IPS-20b (cell line): ENCODE results near the gene RAI14.

Experiments
- H3K27ac ChIP-seq: one replicate; pipeline ENCODE4 v1.5.1; 2013; ENCODE audit warnings: low read length
- H3K27me3 ChIP-seq: 2 replicates; pipeline ENCODE4 v1.6.1; 2013; ENCODE audit warnings: mild to moderate bottlenecking, low read length, inconsistent platforms; ENCODE audit not compliant: insufficient read depth
- H3K36me3 ChIP-seq: 2 replicates; pipeline ENCODE4 v1.6.1; 2013; ENCODE audit warnings: low read depth, mild to moderate bottlenecking, inconsistent platforms, low read length, moderate library complexity; ENCODE audit not compliant: insufficient read depth
- H3K4me1 ChIP-seq: 2 replicates; pipeline ENCODE4 v1.6.1; 2013; ENCODE audit warnings: mild to moderate bottlenecking, control low read depth, inconsistent platforms, low read length, moderate library complexity; ENCODE audit not compliant: insufficient read depth
- H3K4me3 ChIP-seq: 2 replicates; pipeline ENCODE4 v1.5.1; 2013; ENCODE audit warnings: mild to moderate bottlenecking, low read length, inconsistent platforms
- H3K9ac ChIP-seq: 2 replicates; pipeline ENCODE4 v1.6.1; 2013; ENCODE audit warnings: low read depth, mild to moderate bottlenecking, inconsistent platforms, low read length, moderate library complexity
- H3K9me3 ChIP-seq: 2 replicates; pipeline ENCODE4 v1.6.1; 2013; ENCODE audit warnings: mild to moderate bottlenecking, low read depth, low read length, inconsistent platforms; ENCODE audit not compliant: insufficient read depth

The RAI14 gene

DNA sequence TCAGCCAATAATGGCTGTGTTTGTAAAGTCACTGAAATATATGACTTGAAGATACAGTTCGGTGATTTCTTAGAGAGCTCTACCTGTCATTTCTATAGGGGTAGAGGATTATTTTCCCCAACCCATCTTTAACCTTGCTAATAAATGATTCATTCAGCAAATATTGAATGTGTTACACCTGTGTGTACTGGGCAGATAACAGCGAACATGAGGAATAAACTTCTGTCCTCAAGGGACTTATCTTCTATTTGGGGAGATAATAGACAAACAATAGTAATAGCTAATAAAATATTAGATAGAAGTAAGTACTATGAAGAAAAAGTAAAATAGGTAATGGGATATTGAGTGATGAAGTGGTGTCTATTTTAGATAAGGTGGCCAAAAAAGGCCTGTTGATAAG lies 192.1 kb downstream of the RAI14 start:
- no peak overlapping the region for H3K9ac ChIP-seq
- no peaks in the 10 kb centered on the region for H3K27me3 ChIP-seq
- H3K9me3 ChIP-seq: no peaks in the 10 kb centered on the region
- H3K27ac ChIP-seq: no peak overlapping the region
- H3K36me3 ChIP-seq: no peaks in the 10 kb centered on the region
- H3K4me1 ChIP-seq: peaks cover 4% of the 10 kb centered on the region; the same call in 1 of the 2 replicates
- no peak overlapping the region for H3K4me3 ChIP-seq

DNA sequence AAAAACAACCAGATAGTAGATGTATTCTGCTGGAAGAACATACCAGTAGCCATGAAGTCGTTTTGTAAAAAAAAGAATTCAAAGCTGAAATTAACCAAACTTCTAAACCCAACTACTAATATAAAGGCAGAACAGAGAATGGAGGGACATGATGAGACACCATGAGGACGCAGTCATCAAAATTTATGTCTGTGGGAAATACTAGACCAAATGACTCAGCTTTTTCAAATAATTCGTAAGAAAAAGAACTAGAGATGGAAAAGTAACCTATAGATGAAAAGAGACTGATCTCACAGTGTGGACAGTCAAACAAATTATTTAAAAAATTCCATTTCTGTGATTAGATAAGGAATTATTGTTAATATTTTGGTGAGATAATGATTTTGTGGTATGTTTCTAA lies 193.1 kb downstream of the RAI14 start:
- no peaks in the 10 kb centered on the region for H3K27me3 ChIP-seq
- H3K4me1 ChIP-seq: peaks cover 4% of the 10 kb centered on the region; the same call in 1 of the 2 replicates
- no peaks in the 10 kb centered on the region for H3K9me3 ChIP-seq
- H3K27ac ChIP-seq: no peak overlapping the region
- H3K36me3 ChIP-seq: no peaks in the 10 kb centered on the region
- no peak overlapping the region for H3K4me3 ChIP-seq
- no peak overlapping the region for H3K9ac ChIP-seq

DNA sequence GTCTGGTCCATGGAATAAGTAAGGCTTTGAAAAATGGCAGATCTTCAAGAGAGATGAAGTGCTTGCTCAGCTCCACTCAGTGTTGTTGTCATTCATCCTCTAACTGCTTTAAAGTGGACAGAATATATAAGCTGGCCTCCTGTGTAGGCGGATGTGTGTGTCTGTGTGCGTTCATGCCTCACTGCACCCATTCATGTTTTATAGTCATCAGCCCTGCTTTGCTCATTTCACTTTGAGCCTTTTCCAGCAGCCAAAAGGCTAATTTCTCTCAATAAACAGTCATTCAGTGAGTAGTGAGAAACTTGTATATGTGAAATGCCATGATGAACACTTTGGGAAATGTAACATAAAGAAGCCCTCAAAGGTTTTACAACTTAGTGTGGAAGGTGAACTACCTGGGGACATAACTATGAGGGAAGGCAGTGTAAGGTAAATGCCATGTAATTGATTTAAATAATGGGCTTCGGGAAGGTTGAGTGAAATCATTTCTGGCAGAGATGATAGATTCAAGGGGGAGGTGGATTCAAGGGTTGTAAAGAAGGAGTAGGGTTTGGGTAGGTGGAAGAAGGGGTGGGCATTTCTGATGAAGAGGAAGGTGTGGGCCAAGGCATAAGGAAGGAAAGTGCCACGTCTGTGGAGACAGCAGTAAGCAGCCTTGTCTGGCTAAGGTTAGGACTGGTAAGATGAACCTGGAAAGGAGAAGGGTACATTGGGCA lies 198.5 kb downstream of the RAI14 start:
- Histone ChIP-seq H3K9me3 (no peaks in the 10 kb centered on the region), H3K27ac (no peak overlapping the region), H3K4me1 (no peaks in the 10 kb centered on the region), H3K9ac (no peak overlapping the region), H3K4me3 (no peak overlapping the region), H3K27me3 (no peaks in the 10 kb centered on the region), H3K36me3 (no peaks in the 10 kb centered on the region)

GRCh38 chr5:34857161-34857560 lies 201.0 kb downstream of the RAI14 start:
- no peak overlapping the region for H3K27ac ChIP-seq
- H3K36me3 ChIP-seq: no peaks in the 10 kb centered on the region
- no peak overlapping the region for H3K9ac ChIP-seq
- H3K9me3 ChIP-seq: no peaks in the 10 kb centered on the region
- H3K4me1 ChIP-seq: no peaks in the 10 kb centered on the region
- no peak overlapping the region for H3K4me3 ChIP-seq
- H3K27me3 ChIP-seq: no peaks in the 10 kb centered on the region

- Histone ChIP-seq H3K4me3 (no peak overlapping the region), H3K27ac (no peak overlapping the region), H3K9me3 (no peaks in the 10 kb centered on the region), H3K9ac (no peak overlapping the region), H3K27me3 (no peaks in the 10 kb centered on the region), H3K4me1 (no peaks in the 10 kb centered on the region), H3K36me3 (no peaks in the 10 kb centered on the region)
Observed at GRCh38 chr5:34857894-34858293, 201.8 kb downstream of the RAI14 start.

DNA sequence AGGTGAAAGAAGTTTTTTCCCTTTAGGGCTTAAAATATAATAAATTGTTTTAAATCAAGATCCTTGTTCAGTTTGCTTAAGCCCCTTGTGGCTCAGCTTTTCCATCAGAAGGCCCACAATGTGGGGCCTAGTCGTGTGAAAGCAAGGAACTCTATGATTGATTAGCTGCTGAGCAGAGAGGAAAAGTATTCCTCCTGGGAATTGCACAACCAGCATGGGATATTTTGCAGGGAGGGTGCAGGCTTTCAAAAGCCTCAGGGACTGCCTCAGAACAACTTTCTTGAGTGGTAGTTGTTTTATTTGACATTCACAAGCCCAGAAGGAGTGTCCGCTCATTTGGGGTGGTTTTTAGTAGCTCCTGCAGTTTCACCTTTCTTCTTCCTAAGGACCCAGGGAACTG lies 202.7 kb downstream of the RAI14 start:
- Histone ChIP-seq H3K36me3 (no peaks in the 10 kb centered on the region), H3K9me3 (no peaks in the 10 kb centered on the region), H3K27ac (no peak overlapping the region), H3K27me3 (no peaks in the 10 kb centered on the region), H3K4me3 (no peak overlapping the region), H3K4me1 (peaks cover 8% of the 10 kb centered on the region; the same call in 1 of the 2 replicates), H3K9ac (no peak overlapping the region)

GRCh38 chr5:34859253-34859652 lies 203.1 kb downstream of the RAI14 start:
- H3K4me3 ChIP-seq: no peak overlapping the region
- no peaks in the 10 kb centered on the region for H3K27me3 ChIP-seq
- H3K36me3 ChIP-seq: no peaks in the 10 kb centered on the region
- no peak overlapping the region for H3K27ac ChIP-seq
- peaks cover 12% of the 10 kb centered on the region; the same call in 1 of the 2 replicates for H3K4me1 ChIP-seq
- no peaks in the 10 kb centered on the region for H3K9me3 ChIP-seq
- H3K9ac ChIP-seq: no peak overlapping the region

- H3K4me3 ChIP-seq: peak overlapping the region; percentile 28
- H3K27ac ChIP-seq: peak overlapping the region; percentile 29
- no peaks in the 10 kb centered on the region for H3K36me3 ChIP-seq
- peaks cover 27% of the 10 kb centered on the region; the same call in 1 of the 2 replicates for H3K4me1 ChIP-seq
- no peaks in the 10 kb centered on the region for H3K9me3 ChIP-seq
- H3K9ac ChIP-seq: peak overlapping the region; percentile 39; the same call in 1 of the 2 replicates
- no peaks in the 10 kb centered on the region for H3K27me3 ChIP-seq
Observed at GRCh38 chr5:34863946-34864345, 207.8 kb downstream of the RAI14 start.

- Histone ChIP-seq H3K9ac (no peak overlapping the region; the same call in 1 of the 2 replicates), H3K27me3 (no peaks in the 10 kb centered on the region), H3K4me3 (no peak overlapping the region)
Observed at GRCh38 chr5:34865091-34865490, 209.0 kb downstream of the RAI14 start.

GRCh38 chr5:34866989-34867471 lies 210.9 kb downstream of the RAI14 start:
- peak overlapping the region; percentile 20; the same call in 1 of the 2 replicates for H3K9ac ChIP-seq

More at GRCh38 chr5:34865091-34865490, 209.0 kb downstream of the RAI14 start:
- H3K4me1 ChIP-seq: peaks cover 27% of the 10 kb centered on the region; the same call in 1 of the 2 replicates
- no peaks in the 10 kb centered on the region for H3K9me3 ChIP-seq
- no peaks in the 10 kb centered on the region for H3K36me3 ChIP-seq
- no peak overlapping the region for H3K27ac ChIP-seq

GRCh38 chr5:34867660-34868059 lies 211.5 kb downstream of the RAI14 start:
- H3K27ac ChIP-seq: no peak overlapping the region
- H3K4me1 ChIP-seq: peaks cover 27% of the 10 kb centered on the region; the same call in 1 of the 2 replicates
- H3K27me3 ChIP-seq: no peaks in the 10 kb centered on the region
- no peak overlapping the region for H3K9ac ChIP-seq
- no peaks in the 10 kb centered on the region for H3K36me3 ChIP-seq
- no peak overlapping the region for H3K4me3 ChIP-seq
- H3K9me3 ChIP-seq: no peaks in the 10 kb centered on the region

More at GRCh38 chr5:34866989-34867471, 210.9 kb downstream of the RAI14 start:
- no peaks in the 10 kb centered on the region for H3K36me3 ChIP-seq
- H3K27me3 ChIP-seq: no peaks in the 10 kb centered on the region
- no peak overlapping the region for H3K27ac ChIP-seq
- peaks cover 27% of the 10 kb centered on the region; the same call in 1 of the 2 replicates for H3K4me1 ChIP-seq
- no peak overlapping the region for H3K4me3 ChIP-seq
- H3K9me3 ChIP-seq: no peaks in the 10 kb centered on the region

GRCh38 chr5:34868791-34869190 lies 212.7 kb downstream of the RAI14 start:
- no peaks in the 10 kb centered on the region for H3K9me3 ChIP-seq
- H3K9ac ChIP-seq: no peak overlapping the region
- peaks cover 19% of the 10 kb centered on the region; the same call in 1 of the 2 replicates for H3K4me1 ChIP-seq
- no peak overlapping the region for H3K27ac ChIP-seq
- H3K4me3 ChIP-seq: no peak overlapping the region
- H3K27me3 ChIP-seq: no peaks in the 10 kb centered on the region
- no peaks in the 10 kb centered on the region for H3K36me3 ChIP-seq
